Inflammatory macrophage (primary cell): ENCODE results near the gene ZCWPW1.

Experiments
- DNase-seq, 2 donors: peaks; one replicate each; pipeline ENCODE4 v3.0.0-alpha.2; 2020 to 2022
- total RNA-seq, 18 experiments: gene quantifications; one replicate each; lab custom pipeline; 2026; ENCODE audit warnings: mixed read lengths in 6 of 18, inconsistent platforms in 2 of 18; lab: John Stamatoyannopoulos, UW

ZCWPW1 gene, protein sequence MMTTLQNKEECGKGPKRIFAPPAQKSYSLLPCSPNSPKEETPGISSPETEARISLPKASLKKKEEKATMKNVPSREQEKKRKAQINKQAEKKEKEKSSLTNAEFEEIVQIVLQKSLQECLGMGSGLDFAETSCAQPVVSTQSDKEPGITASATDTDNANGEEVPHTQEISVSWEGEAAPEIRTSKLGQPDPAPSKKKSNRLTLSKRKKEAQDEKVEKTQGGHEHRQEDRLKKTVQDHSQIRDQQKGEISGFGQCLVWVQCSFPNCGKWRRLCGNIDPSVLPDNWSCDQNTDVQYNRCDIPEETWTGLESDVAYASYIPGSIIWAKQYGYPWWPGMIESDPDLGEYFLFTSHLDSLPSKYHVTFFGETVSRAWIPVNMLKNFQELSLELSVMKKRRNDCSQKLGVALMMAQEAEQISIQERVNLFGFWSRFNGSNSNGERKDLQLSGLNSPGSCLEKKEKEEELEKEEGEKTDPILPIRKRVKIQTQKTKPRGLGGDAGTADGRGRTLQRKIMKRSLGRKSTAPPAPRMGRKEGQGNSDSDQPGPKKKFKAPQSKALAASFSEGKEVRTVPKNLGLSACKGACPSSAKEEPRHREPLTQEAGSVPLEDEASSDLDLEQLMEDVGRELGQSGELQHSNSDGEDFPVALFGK
- total RNA-seq: 0.87 to 3.6 (median 2.0) reads per million in 18 experiments

DNA sequence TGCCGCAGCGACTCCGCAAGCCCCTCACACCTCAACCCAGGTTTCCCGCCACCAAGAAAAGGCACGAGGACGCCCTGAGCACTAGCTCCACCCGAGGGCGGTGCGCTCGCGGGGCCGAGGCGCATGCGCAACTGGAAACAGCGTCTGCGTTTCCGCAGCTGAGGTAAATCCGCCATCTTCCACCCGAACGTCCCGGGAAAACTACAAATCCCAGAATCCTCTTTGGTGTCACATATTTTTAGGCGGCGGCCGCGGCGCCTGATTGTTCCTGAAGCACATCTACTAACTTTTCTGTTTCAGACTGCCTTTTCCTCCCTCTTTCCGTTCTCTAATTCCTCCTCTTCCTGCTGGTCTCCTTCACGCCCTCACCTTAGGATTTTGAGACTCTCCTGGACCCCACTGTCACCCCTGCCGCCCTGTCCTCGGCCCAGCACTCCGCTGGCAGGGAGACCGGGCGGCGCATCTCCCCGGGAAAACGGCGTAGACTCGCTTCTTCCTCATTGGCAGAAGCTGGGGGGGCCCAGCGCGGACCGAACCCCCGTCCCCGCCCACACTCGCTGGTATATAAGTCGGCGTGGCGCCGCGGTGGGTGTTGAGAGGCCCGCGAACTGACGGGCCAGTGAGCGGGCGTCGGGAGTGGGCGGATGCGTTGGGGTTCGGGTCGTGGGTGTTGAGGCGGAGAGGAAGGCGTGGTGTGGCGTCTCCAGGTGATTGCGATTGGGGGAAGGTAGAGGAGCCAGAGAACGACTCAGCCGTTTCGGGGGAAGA lies at the start of gene ZCWPW1:
TSS of gene ZCWPW1 (minus strand) at position 505 of the 768 bp plus-strand sequence. CDS start 8,054 bp downstream, outside the sequence.
- DNase-seq: peak; percentile 98

DNA sequence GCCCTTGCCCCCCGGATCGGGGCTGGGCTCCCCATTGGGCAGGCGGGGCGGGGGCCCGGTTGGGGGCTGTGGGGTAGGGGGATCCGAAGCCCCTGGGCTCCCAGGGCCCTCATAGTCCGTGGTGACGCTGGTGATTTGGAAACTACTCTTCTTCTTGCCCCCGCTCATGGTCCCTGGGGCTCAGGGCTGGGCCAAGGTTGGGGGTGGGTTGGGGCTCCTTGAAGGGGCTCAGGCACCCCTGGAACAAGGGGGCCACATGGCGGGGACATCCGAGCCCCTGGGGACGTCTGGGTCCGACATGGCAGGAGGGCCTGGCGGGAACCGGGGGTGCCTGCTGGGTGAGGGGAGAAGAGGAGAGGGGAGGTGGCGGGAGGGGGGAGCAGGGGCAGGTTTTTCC lies 49.4 kb upstream of the ZCWPW1 start:
- DNase-seq: no peak

DNA sequence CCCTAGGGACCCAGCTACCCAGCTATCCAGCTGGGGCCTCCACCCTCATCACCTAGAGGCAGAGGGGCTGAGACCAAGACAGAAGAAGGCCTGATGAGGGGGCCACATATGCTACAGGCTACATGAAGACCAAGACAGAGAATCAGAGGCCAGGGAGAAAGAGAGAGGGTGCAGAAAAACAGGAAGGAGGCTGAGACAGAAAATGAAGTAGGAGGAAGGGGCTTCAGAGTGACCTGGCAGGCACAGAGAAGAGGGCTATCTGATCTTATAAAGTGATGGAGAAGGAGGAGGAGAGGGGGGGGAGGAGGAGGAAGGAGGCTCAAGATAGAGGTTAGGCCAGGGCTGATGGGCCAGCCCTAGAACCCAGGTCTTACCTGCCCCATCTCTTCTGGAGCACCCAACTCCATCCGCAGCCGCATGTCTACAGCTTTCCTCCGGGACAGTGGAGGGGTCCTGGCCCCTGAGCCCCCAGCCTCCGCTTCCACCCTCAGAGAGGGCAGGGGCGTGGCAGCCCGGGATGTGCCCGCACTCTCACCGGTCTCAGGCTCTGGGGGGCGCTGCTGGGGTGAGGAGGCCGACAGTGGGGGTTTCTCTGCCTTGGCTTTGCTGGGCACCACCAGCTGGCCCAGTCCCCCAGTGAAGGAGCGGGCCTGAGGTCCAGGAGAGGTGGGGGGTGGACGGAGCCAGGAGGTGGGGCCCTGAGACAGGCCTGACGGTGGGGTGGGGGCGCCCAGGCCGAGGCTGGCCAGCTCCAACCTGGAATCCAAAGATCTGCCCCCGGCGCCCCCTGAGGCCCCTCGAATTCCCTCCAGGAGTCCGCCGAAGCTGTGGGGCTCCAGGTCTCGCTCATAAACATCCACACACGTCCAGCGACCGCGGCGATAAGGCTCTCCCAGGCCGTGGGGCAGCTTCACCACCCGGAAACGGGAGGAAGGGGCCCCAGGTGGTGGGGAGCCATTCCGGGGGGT lies 48.7 kb upstream of the ZCWPW1 start:
- no peak for DNase-seq

DNA sequence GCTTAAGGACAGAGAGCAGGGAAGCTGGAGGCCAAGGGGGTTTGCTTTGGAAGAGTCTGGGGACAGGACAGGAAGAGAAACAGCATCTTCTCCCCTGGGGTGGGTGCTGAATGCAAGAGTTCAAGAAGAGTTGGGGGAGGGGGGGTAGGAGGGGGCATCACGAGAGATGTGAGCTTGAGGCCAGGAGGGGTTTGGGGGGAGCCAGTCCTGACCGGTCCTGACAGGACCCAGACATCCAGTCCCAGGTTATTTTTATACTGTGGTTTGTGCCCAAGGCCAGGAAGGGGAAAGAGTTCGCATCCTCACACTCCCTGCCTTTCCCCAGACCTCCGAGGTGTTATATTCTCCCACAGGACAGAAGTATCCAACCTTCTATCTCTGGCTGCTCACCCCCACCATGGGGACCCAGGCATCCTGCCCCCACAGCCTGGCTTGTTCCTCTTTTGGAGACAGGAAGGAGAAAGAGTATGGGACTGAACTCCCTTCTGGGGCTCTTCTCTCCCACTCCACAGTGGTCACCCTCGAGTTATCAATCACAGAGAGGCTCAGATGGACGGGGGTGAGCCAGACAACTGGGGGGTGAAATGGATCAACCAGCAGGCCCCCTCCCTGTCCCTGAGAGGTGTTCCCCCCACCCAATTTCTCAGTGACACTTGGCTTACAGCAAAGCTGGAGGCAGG lies 47.7 kb upstream of the ZCWPW1 start:
- peak in 1 of 2 donors; percentile 13 for DNase-seq

DNA sequence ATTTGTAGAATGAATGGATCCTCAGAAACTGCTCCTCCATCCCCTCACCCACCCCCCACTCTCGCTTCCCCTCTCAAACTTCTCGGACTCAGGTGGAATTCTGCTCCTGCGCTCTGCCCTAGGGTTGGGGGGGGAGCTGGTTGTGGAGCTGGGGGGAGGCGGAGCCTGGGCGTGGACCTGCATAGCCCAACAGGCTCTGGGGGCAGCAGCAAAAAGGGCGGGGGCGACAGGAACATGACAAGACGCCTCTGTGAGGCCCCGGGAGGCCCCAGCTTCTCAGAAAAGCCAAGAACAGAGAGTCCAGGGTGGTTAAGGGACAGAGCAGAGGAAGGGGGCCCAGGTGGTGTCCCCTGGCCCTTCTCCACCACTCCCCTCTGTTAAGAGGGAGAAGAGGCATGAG lies 47.0 kb upstream of the ZCWPW1 start:
- DNase-seq: peak in 1 of 2 donors; percentile 32

DNA sequence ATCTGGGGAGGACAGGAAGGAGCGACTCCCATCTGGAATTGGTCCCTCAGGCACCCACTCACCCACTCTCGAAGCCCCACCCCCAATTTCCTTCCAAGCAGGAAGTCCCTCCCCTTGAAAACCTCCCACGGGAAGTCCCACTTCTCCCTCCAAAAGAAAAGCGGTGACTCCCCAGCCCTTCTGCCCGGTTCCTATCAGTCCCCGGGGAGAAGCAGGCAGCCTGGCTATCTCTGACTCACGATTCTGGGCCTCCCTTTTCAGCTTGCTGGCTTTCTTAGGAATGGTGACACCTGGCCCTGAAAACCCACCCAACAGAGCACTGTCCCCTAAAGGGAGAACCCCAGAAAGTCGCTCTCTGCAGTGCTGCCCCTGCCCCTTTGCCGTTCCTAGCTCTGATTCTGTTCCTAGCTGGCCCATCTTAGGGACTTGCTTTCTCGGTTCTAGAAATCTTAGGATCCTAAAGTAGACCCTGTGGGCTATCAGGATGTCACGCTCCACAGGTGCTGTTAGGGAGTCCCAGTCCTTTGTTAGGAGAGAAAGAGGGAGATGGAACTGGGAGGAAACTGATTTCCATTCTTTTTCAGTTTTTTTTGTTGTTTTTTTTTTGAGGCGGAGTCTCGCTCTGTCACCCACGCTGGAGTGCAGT lies 44.5 kb upstream of the ZCWPW1 start:
- peak; percentile 67 to 81 for DNase-seq

DNA sequence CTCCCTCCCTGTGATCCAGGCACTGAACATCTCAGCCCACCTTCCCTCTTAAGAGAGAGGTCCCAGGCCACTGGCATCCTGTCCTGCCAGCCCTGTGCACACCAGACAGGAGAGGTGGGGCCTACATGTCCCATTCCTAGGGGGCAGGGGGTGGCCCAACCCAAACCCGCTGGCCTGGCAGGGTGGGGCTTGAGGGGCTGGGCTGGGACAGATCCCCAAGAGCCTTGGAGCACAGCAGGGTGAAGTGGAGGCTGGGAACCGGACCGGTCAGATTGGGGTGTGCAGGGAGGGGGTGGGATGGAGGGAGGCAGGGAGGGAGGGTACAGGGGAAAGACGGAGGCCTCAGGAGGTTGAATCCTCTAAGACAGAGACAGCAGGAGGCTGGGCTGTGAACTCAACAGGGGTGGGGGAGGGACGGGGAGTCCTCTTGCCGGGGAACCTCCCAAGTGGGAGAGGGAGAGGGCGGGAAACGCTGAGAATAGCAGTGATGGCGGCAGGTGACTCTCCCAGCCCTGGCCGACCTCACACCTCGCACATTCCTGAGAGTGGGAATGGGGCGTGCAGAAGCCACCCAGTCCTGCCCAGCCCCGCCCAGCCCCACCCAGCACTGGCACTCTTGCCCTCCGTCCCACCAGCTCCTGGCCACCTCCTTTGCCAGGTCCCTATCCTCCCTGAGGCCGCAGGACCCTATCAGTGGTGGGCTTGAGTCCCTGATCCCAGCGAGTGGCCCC lies 43.8 kb upstream of the ZCWPW1 start:
- DNase-seq: no peak

DNA sequence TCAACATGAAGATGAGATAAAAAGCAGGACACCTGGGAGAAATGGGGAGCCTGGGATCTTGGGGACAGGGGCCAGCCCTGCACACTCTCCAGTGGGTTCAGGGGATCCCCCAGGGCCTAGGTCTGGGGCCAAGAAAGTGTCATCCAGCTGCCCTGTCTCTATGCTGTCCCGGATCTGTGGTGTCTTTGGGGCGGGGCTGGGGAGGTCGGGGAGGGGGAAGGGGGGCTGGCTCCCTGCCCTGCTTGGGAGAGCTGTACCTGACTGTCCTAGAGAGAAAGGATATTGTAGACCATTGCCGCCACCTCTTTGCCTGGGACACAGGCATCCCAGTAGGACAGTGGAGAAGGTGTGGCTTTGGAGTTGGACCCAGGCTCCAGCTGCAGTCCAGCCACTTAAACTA lies 42.5 kb upstream of the ZCWPW1 start:
- no peak for DNase-seq

DNA sequence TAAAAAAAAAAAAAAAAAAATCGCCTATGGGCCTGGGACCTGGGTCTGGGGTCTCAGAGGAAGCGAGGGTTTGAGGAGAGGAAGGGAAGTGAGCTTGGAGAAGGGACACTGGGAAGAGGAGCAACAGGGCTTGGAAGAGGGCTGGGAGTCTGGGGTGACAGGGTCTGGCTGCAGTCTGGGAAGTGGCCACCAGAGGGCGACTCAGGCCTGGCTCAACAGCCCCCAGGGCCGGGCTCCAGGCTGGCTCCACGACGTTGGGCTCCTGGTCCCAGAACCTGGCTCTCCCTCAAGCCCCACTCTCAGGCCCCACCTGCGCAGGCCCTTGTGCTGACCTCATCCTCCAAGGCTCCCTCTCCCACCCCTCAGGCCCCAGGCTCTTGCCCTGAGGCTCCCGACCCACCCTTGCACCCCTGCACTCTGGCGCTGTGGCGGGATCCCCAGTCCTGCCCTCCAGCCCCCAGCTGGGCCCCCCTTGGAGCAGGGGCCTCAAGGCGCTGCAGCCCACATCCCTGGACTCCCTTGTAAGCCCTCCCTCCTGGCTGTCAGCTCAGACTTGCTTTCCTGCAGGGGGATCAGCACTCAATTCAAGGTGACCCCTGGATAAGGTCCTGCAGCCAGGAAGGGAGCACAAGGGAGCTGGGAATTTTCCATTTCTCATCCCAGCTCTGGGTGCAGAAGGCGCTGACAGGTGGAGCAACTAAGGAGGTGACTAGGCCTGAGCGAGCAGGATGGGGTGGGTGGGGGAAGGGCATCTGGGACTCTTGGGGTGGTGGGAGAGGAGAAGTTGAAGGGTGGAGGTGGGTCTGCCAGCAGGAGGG lies 40.9 kb upstream of the ZCWPW1 start:
- DNase-seq: peak; percentile 69 to 76

DNA sequence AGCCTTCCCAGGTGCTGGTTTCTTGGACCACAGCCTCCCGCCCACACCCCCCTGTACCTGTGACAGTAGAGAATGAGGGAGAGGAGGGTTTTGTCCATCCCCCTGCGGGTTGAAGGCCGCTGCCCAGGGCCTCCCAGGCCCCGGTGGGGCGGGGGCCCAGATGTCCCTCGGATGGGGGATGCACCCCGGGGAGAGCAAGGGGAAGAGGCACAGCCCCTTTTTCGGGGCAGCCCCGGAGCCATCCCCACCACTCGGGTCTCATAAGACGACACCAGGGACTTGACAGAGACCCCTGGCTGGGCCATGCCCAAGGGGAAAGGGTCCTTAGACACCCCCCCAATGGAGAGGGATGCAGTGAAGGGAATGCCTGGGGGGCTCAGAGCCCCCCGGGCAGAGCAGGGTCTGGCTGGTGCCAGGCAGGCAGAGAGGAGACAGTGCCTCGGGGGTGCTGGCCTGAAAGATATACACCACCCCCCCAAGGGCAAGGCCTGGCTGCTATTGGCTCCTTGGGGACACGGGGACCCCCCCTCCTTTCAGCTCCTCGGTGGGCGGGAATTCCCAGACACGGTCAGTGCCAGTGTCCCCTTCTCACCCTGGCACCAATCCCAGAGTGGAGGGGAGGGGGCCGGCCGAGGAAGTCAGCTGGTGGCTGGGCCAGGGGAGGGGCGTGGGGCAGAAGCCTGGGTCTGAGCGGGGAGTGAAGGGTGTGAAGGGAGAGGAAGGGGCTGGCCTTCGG lies 39.3 kb upstream of the ZCWPW1 start:
- DNase-seq: no peak

DNA sequence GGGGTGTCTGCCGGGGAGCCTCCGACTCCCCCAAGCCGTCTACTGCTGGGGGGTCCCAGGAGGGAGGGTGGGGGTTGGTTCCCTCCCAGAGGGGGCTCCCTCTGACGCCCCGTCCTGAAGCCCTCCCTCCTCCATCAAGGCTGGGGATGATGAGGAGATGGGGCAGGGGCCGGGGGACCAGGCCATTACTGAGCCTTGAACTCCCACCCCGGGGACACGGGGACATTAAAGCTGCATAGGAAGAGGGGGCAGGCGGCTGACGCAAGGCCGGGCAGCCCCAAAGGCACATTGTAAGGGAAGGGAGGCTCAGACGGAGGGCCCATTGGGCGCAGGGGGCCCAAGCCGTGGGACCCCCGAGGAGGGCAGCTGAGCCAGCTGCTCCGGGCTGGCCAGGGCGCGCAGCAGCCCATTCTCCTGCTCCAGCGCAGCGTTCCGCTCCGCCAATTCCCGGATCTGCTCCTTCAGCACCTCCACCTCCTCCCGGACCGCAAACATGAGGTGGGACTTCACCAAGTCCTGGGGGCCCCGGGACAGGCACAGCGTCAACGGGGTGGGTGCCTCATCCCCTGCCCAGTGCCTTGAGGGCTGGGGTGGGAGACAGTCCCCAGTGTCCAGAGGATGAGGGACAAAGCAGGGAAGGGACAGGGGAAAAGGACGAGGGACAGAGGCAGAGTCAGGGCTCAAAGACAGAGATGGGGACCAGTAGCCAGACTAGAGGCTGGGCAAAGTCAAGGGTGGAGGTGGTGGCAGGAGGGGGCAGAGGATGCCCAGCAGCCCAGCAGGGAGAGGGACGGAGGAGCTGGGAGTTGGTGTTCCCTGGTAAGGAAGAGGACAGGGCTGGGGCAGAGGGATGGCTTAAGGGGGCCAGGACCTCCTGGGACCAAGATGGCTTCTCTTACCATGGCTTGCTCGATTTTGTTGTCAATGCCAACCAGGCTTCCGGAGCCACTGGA lies 38.4 kb upstream of the ZCWPW1 start:
- no peak for DNase-seq

DNA sequence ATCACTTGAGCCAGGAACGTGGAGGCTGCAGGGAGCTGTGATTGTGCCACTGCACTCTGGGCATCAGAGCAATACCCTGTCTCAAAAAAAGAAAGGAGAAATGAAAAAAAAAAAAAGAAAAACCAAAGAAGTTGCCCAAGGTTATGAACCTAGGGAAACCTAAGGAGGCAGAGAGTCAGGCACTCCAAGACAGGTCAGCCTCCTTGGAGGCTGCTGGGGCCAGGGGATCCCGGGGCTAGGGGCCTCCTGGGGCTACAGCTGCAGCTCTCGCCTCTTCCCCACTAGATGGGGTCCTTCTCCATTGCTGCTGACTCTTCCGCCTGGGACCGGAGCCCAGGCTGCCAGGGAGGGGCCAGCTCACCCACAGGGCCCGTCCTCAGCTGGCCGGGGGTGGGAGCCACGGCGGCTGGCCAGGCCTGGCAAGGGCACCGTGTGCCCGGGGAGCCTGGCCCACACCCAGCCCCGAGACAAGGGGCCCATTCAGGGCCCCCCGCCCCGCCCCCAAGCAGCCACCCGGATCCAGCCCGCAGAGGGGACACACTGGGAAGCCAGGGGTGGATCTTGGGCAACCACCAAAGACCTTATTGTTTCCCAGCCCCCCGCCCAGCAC lies 37.3 kb upstream of the ZCWPW1 start:
- DNase-seq: peak; percentile 42 to 52

DNA sequence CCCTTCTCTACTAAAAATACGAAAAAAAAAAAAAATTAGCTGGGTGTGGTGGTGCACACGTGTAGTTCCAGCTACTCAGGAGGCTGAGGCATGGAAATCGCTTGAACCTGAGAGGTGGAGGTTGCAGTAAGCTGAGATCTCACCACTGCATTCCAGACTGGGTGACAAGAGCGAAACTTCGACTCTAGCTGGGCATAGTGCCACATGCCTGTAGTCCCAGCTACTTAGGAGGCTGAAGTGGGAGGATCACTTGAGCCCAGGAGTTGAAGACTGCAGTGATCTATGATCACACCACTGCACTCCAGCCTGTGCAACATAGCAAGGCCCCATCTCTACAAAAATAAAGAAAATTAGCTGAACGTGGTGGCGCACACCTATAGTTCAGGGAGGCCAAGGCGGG lies 36.8 kb upstream of the ZCWPW1 start:
- DNase-seq: no peak

DNA sequence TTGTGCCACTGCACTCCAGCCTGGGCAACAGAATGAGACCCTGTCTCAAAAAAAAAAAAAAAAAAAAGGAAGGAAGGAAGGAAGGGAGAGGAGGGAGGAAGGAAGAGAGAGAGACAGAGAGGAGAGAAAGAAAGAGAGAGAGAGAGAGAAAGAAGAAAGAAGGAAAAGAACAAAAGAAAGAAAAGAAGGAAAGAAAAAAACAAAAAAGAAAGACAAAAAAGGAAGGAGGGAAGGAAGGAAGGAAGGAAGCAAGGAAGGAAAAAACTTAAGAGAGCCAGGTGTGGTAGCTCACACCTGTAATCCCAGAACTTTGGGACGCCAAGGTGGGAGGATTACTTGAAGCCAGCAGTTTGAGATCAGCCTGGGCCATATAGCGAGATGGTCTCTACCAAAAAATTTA lies 36.3 kb upstream of the ZCWPW1 start:
- DNase-seq: no peak

DNA sequence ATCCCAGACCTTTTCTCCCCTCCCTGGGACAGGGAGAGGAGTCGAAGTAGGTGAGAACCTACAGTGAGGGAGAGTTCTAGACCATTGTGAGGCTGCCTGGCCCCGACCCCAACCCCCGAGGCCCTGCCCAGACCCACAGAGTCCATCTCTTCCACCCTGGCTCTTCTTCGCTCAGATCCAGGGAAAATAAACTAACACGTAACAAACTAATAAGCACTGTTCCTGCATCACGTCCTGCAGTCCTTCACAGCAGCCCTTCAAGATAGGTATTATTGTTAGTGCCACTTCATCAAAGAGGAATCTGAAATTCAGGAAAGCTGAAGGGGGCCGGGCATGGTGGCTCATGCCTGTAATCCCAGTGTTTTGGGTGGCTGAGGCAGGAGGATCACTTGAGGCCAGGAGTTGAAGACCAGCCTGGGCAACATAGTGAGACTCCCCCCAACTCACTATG lies 35.7 kb upstream of the ZCWPW1 start, which contains the start of gene SPACDR:
TSS of gene SPACDR (minus strand) at position 51 of the 451 bp plus-strand sequence. CDS start 235 bp downstream, outside the sequence.
- no peak for DNase-seq

DNA sequence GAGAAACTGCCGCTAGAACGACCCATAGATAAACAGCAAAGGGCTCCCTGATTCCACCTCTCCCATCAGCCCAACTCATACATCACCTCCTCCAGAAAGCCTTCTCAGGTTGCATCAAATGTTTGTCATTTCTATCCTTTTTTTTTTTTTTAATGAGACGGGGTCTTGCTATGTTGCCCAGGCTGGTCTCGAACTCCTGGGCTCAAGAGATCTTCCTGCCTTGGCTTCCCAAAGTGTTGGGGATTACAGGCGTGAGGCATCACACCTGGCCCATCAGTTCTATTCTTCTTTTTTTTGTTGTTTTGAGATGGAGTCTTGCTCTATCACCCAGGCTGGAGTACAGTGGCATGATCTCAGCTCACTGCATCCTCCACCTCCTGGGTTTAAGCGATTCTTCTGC lies 28.5 kb upstream of the ZCWPW1 start:
- no peak for DNase-seq

DNA sequence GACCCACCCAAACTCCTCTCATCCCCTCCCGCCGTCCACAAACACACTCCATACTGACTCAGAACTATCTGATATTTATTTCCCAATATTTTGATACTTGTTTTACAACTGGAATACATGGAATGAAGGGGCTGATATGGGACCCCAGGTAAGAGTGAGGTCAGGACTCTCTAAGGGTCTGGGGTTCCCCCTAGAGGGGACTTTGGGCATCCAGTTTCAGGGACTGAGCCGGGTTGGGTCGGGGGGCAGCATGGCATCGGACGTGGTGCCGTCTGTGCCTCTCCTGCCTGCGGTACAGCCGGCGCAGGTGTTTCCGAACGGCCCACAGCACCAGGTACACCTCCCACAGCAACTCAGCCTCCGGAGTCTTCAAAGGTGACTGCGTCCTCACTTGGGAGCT lies 28.1 kb upstream of the ZCWPW1 start:
- DNase-seq: no peak
